GM23338 (cell line): ENCODE measurements around the gene INTS14. TPM values are rescaled to one million over a fixed set of nuclear protein-coding genes. Genes with fewer than 3 reads are reported as not detected.

Experiments
- ATAC-seq: fragments of 200-7000 bp; cut with Tn5 transposase; 3 replicates; pipeline ENCODE4 v1.9.1; 2020
- DNase-seq: peaks from one replicate; pipeline ENCODE4 v3.0.0-alpha.2; 2015; ENCODE audit warnings: low spot score
- H2AFZ ChIP-seq: fragments of 200-600 bp; sonication (generic); 2 replicates; pipeline ENCODE4 v1.8.0; 2016; ENCODE audit warnings: antibody characterized with exemption, mild to moderate bottlenecking, moderate library complexity
- H3F3A ChIP-seq: fragments of 200-600 bp; sonication (generic); replicated peaks from 2 replicates; pipeline ENCODE4 v1.8.0; 2017; ENCODE audit warnings: antibody characterized with exemption, mixed run types, low read depth
- H3K27ac ChIP-seq: fragments of 200-600 bp; sonication (generic); 2 replicates; pipeline ENCODE4 v1.6.1; 2016; ENCODE audit warnings: low read depth
- H3K27me3 ChIP-seq: fragments of 200-600 bp; sonication (generic); 2 replicates; pipeline ENCODE4 v1.8.0; 2016; ENCODE audit warnings: mild to moderate bottlenecking, mixed run types, moderate library complexity; ENCODE audit not compliant: insufficient read depth
- H3K36me3 ChIP-seq: fragments of 200-600 bp; sonication (generic); 2 replicates; pipeline ENCODE4 v1.8.0; 2016; ENCODE audit warnings: mild to moderate bottlenecking; ENCODE audit not compliant: insufficient read depth
- H3K4me1 ChIP-seq: fragments of 200-600 bp; sonication (generic); 2 replicates; pipeline ENCODE4 v1.8.0; 2016; ENCODE audit warnings: mild to moderate bottlenecking, moderate library complexity; ENCODE audit not compliant: insufficient read depth
- H3K4me2 ChIP-seq: fragments of 200-600 bp; sonication (generic); 2 replicates; pipeline ENCODE4 v1.7.1; 2017; ENCODE audit warnings: mixed run types
- H3K4me3 ChIP-seq: fragments of 200-600 bp; sonication (generic); 2 replicates; pipeline ENCODE4 v1.6.1; 2016; ENCODE audit warnings: mixed run types
- H3K79me2 ChIP-seq: fragments of 200-600 bp; sonication (generic); replicated peaks from 2 replicates; pipeline ENCODE4 v1.8.0; 2017; ENCODE audit warnings: mild to moderate bottlenecking; ENCODE audit not compliant: insufficient read depth
- H3K9me2 ChIP-seq: fragments of 200-600 bp; sonication (generic); 2 replicates; pipeline ENCODE4 v1.8.0; 2017; ENCODE audit not compliant: insufficient read depth
- H4K20me1 ChIP-seq: fragments of 200-600 bp; sonication (generic); replicated peaks from 2 replicates; pipeline ENCODE4 v1.8.0; 2017; ENCODE audit warnings: mild to moderate bottlenecking; ENCODE audit not compliant: insufficient read depth
- H3K27ac Mint-ChIP-seq: 2 replicates; pipeline ENCODE4 v1.8.0; 2020; ENCODE audit warnings: inconsistent platforms, mild to moderate bottlenecking, moderate library complexity, mixed read lengths
- H3K27me3 Mint-ChIP-seq: 3 replicates; pipeline ENCODE4 v1.8.0; 2022; ENCODE audit warnings: low read depth, mild to moderate bottlenecking, moderate library complexity, mixed read lengths, inconsistent platforms; ENCODE audit not compliant: insufficient read depth, poor library complexity
- H3K36me3 Mint-ChIP-seq: 3 replicates; pipeline ENCODE4 v1.8.0; 2021; ENCODE audit warnings: low read depth, mild to moderate bottlenecking, inconsistent platforms, moderate library complexity, mixed read lengths
- H3K4me1 Mint-ChIP-seq: 3 replicates; pipeline ENCODE4 v1.8.0; 2020; ENCODE audit warnings: mild to moderate bottlenecking, inconsistent platforms, mixed read lengths
- H3K4me3 Mint-ChIP-seq: 3 replicates; pipeline ENCODE4 v1.8.0; 2021; ENCODE audit warnings: moderate library complexity, mild to moderate bottlenecking, inconsistent platforms, mixed read lengths
- H3K9me3 Mint-ChIP-seq: 3 replicates; pipeline ENCODE4 v1.8.0; 2020; ENCODE audit warnings: moderate library complexity, mild to moderate bottlenecking, inconsistent platforms, mixed read lengths
- CREB1 ChIP-seq: fragments of 250-450 bp; sonication (Bioruptor Pico); IDR thresholded peaks from 2 replicates; pipeline ENCODE4 v1.5.0; 2020; ENCODE audit warnings: low read depth, mild to moderate bottlenecking, moderate library complexity
- EZH2 ChIP-seq: fragments of 200-600 bp; sonication (generic); IDR thresholded peaks from one replicate; pipeline ENCODE4 v1.8.0; 2017; ENCODE audit warnings: antibody characterized with exemption, mild to moderate bottlenecking, low read depth; ENCODE audit not compliant: unreplicated experiment
- EZH2phosphoT487 ChIP-seq: fragments of 200-600 bp; sonication (generic); IDR thresholded peaks from one replicate; pipeline ENCODE4 v1.8.1; 2018; ENCODE audit warnings: antibody characterized with exemption; ENCODE audit not compliant: unreplicated experiment
- JUNB ChIP-seq: IDR thresholded peaks from one replicate; pipeline ENCODE4 v1.6.1; 2016; ENCODE audit warnings: antibody characterized with exemption; ENCODE audit not compliant: unreplicated experiment
- NANOG ChIP-seq: IDR thresholded peaks from 2 replicates; pipeline ENCODE4 v1.6.1; 2016; ENCODE audit warnings: antibody characterized with exemption, borderline replicate concordance
- POLR2AphosphoS5 ChIP-seq: IDR thresholded peaks from 2 replicates; pipeline ENCODE4 v1.6.1; 2016; ENCODE audit warnings: antibody characterized with exemption, low read depth
- STAT1 ChIP-seq: IDR thresholded peaks from one replicate; pipeline ENCODE4 v1.6.1; 2016; ENCODE audit warnings: antibody characterized with exemption; ENCODE audit not compliant: unreplicated experiment
- ZNF114 ChIP-seq: fragments of 250-450 bp; sonication (Bioruptor Pico); IDR thresholded peaks from 2 replicates; pipeline ENCODE4 v1.5.0; 2020; ENCODE audit warnings: mild to moderate bottlenecking, moderate library complexity
- ZNF331 ChIP-seq: fragments of 250-450 bp; sonication (Bioruptor Pico); IDR thresholded peaks from 2 replicates; pipeline ENCODE4 v1.5.0; 2020; ENCODE audit warnings: low read depth, mild to moderate bottlenecking, moderate library complexity
- polyA plus RNA-seq: library from polyadenylated mRNA; unstranded; fragments of >200 nt; fragmentation: Nextera tagmentation; extraction: Ambion mirVana; gene quantifications from 2 replicates; pipeline ENCODE4 v1.2.1, GENCODE V29; 2016
- total RNA-seq: library from RNA; depleted of rRNA; stranded (reverse); fragments of >200 nt; shearing (Covaris generic); gene quantifications from 2 replicates; pipeline ENCODE4 v1.2.3, GENCODE V29; 2014
- TF ChIP-seq, protein P1 (sequence below), 2 experiments: fragments of 200-600 bp in 1 of 2; sonication (generic) in 1 of 2; conservative IDR thresholded peaks; 2 replicates each; pipeline versions ENCODE4 v1.5.1 to v1.6.1; 2016 to 2017; ENCODE audit warnings: antibody characterized with exemption in 2 of 2, low read depth in 2 of 2, mild to moderate bottlenecking in 2 of 2, moderate library complexity in 1 of 2
- TF ChIP-seq, protein P2 (sequence below): IDR thresholded peaks from one replicate; pipeline ENCODE4 v1.6.1; 2018; ENCODE audit warnings: antibody characterized with exemption; ENCODE audit not compliant: unreplicated experiment
- TF ChIP-seq, protein P3 (sequence below): fragments of 250-450 bp; sonication (Bioruptor Pico); IDR thresholded peaks from 2 replicates; pipeline ENCODE4 v1.5.0; 2020; ENCODE audit warnings: mild to moderate bottlenecking, moderate library complexity
- TF ChIP-seq, protein P4 (sequence below): IDR thresholded peaks from 2 replicates; pipeline ENCODE4 v1.6.1; 2016; ENCODE audit warnings: antibody characterized with exemption

The INTS14 gene
- total and polyA plus RNA-seq, 2 experiments from 2014 or later = 15.2 to 37.7 TPM

DNA sequence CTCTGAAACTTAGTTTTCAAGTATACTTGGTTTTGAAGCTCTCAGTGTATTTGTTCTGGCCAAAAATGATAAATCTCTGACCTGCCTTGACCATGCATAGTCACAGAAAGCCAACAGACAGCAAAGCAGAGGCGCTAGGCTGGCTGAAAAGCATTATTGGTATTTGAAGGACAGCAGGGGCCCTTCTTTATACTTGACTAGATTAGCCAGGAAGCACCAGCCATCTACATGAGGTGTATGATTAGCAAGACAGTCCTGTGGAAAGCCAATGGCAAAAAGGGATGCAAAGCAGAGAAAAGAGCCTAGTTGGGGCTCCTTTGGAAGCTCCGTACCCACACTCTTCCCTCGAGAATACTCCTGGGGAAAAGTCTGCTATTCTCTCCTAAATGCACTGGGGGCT lies 18.6 kb upstream of the INTS14 start:
- Histone ChIP-seq H3F3A (no peaks in the 10 kb centered on the region), H3K27me3 (no peaks in the 10 kb centered on the region), H3K4me3 (no peak overlapping the region), H4K20me1 (no peaks in the 10 kb centered on the region), H2AFZ (no peak overlapping the region), H3K27ac (no peak overlapping the region), H3K79me2 (no peaks in the 10 kb centered on the region), H3K9me2 (peaks cover 12% of the 10 kb centered on the region; the same call in 1 of the 2 replicates), H3K4me1 (no peaks in the 10 kb centered on the region), H3K36me3 (no peaks in the 10 kb centered on the region), H3K4me2 (no peak overlapping the region)
- DNase-seq (no peak), ATAC-seq (peak; percentile 78)
- H3K27me3 Mint-ChIP-seq = no peaks in the 10 kb centered on the region
- H3K4me3 Mint-ChIP-seq = no peak overlapping the region
- TF ChIP-seq JUNB = no peak
- no peak for TF ChIP-seq CREB1 (CRISPR knock-in tag)
- TF ChIP-seq, protein P1, sequence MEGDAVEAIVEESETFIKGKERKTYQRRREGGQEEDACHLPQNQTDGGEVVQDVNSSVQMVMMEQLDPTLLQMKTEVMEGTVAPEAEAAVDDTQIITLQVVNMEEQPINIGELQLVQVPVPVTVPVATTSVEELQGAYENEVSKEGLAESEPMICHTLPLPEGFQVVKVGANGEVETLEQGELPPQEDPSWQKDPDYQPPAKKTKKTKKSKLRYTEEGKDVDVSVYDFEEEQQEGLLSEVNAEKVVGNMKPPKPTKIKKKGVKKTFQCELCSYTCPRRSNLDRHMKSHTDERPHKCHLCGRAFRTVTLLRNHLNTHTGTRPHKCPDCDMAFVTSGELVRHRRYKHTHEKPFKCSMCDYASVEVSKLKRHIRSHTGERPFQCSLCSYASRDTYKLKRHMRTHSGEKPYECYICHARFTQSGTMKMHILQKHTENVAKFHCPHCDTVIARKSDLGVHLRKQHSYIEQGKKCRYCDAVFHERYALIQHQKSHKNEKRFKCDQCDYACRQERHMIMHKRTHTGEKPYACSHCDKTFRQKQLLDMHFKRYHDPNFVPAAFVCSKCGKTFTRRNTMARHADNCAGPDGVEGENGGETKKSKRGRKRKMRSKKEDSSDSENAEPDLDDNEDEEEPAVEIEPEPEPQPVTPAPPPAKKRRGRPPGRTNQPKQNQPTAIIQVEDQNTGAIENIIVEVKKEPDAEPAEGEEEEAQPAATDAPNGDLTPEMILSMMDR (conservative IDR thresholded peaks at IDR 0.05; ENCODE audit: low read depth in 2 of 2) = no peak
- TF ChIP-seq, protein P2, sequence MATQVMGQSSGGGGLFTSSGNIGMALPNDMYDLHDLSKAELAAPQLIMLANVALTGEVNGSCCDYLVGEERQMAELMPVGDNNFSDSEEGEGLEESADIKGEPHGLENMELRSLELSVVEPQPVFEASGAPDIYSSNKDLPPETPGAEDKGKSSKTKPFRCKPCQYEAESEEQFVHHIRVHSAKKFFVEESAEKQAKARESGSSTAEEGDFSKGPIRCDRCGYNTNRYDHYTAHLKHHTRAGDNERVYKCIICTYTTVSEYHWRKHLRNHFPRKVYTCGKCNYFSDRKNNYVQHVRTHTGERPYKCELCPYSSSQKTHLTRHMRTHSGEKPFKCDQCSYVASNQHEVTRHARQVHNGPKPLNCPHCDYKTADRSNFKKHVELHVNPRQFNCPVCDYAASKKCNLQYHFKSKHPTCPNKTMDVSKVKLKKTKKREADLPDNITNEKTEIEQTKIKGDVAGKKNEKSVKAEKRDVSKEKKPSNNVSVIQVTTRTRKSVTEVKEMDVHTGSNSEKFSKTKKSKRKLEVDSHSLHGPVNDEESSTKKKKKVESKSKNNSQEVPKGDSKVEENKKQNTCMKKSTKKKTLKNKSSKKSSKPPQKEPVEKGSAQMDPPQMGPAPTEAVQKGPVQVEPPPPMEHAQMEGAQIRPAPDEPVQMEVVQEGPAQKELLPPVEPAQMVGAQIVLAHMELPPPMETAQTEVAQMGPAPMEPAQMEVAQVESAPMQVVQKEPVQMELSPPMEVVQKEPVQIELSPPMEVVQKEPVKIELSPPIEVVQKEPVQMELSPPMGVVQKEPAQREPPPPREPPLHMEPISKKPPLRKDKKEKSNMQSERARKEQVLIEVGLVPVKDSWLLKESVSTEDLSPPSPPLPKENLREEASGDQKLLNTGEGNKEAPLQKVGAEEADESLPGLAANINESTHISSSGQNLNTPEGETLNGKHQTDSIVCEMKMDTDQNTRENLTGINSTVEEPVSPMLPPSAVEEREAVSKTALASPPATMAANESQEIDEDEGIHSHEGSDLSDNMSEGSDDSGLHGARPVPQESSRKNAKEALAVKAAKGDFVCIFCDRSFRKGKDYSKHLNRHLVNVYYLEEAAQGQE = no peak
- no peak for TF ChIP-seq STAT1
- TF ChIP-seq, protein P3, sequence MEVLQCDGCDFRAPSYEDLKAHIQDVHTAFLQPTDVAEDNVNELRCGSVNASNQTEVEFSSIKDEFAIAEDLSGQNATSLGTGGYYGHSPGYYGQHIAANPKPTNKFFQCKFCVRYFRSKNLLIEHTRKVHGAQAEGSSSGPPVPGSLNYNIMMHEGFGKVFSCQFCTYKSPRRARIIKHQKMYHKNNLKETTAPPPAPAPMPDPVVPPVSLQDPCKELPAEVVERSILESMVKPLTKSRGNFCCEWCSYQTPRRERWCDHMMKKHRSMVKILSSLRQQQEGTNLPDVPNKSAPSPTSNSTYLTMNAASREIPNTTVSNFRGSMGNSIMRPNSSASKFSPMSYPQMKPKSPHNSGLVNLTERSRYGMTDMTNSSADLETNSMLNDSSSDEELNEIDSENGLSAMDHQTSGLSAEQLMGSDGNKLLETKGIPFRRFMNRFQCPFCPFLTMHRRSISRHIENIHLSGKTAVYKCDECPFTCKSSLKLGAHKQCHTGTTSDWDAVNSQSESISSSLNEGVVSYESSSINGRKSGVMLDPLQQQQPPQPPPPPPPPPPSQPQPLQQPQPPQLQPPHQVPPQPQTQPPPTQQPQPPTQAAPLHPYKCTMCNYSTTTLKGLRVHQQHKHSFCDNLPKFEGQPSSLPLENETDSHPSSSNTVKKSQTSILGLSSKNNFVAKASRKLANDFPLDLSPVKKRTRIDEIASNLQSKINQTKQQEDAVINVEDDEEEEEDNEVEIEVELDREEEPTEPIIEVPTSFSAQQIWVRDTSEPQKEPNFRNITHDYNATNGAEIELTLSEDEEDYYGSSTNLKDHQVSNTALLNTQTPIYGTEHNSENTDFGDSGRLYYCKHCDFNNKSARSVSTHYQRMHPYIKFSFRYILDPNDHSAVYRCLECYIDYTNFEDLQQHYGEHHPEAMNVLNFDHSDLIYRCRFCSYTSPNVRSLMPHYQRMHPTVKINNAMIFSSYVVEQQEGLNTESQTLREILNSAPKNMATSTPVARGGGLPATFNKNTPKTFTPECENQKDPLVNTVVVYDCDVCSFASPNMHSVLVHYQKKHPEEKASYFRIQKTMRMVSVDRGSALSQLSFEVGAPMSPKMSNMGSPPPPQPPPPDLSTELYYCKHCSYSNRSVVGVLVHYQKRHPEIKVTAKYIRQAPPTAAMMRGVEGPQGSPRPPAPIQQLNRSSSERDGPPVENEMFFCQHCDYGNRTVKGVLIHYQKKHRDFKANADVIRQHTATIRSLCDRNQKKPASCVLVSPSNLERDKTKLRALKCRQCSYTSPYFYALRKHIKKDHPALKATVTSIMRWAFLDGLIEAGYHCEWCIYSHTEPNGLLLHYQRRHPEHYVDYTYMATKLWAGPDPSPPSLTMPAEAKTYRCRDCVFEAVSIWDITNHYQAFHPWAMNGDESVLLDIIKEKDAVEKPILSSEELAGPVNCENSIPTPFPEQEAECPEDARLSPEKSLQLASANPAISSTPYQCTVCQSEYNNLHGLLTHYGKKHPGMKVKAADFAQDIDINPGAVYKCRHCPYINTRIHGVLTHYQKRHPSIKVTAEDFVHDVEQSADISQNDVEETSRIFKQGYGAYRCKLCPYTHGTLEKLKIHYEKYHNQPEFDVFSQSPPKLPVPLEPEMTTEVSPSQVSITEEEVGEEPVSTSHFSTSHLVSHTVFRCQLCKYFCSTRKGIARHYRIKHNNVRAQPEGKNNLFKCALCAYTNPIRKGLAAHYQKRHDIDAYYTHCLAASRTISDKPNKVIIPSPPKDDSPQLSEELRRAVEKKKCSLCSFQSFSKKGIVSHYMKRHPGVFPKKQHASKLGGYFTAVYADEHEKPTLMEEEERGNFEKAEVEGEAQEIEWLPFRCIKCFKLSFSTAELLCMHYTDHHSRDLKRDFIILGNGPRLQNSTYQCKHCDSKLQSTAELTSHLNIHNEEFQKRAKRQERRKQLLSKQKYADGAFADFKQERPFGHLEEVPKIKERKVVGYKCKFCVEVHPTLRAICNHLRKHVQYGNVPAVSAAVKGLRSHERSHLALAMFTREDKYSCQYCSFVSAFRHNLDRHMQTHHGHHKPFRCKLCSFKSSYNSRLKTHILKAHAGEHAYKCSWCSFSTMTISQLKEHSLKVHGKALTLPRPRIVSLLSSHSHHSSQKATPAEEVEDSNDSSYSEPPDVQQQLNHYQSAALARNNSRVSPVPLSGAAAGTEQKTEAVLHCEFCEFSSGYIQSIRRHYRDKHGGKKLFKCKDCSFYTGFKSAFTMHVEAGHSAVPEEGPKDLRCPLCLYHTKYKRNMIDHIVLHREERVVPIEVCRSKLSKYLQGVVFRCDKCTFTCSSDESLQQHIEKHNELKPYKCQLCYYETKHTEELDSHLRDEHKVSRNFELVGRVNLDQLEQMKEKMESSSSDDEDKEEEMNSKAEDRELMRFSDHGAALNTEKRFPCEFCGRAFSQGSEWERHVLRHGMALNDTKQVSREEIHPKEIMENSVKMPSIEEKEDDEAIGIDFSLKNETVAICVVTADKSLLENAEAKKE (CRISPR knock-in tag) = no peak
- no peak for TF ChIP-seq POLR2AphosphoS5
- no peak for TF ChIP-seq EZH2
- TF ChIP-seq, protein P4, sequence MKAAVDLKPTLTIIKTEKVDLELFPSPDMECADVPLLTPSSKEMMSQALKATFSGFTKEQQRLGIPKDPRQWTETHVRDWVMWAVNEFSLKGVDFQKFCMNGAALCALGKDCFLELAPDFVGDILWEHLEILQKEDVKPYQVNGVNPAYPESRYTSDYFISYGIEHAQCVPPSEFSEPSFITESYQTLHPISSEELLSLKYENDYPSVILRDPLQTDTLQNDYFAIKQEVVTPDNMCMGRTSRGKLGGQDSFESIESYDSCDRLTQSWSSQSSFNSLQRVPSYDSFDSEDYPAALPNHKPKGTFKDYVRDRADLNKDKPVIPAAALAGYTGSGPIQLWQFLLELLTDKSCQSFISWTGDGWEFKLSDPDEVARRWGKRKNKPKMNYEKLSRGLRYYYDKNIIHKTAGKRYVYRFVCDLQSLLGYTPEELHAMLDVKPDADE = no peak
- TF ChIP-seq ZNF331 = no peak
- TF ChIP-seq EZH2phosphoT487 = no peak
- TF ChIP-seq NANOG = no peak
- no peak for TF ChIP-seq ZNF114 (CRISPR knock-in tag)
- H3K36me3 Mint-ChIP-seq = no peaks in the 10 kb centered on the region; the same call in 2 of the 3 replicates
- peaks cover 13% of the 10 kb centered on the region; the same call in 2 of the 3 replicates for H3K4me1 Mint-ChIP-seq
- H3K9me3 Mint-ChIP-seq = no peaks in the 10 kb centered on the region
- H3K27ac Mint-ChIP-seq = no peak overlapping the region
